ENCODE data around the gene NLRC5.
A peak's percentile ranks its signal among the peaks of the same experiment; 100 is the strongest.
"Not testable (repeated sequence)": the region's sequence is repeated elsewhere in the genome, so short reads cannot be mapped to it uniquely, and the experiment has no call there.

The NLRC5 gene

DNA sequence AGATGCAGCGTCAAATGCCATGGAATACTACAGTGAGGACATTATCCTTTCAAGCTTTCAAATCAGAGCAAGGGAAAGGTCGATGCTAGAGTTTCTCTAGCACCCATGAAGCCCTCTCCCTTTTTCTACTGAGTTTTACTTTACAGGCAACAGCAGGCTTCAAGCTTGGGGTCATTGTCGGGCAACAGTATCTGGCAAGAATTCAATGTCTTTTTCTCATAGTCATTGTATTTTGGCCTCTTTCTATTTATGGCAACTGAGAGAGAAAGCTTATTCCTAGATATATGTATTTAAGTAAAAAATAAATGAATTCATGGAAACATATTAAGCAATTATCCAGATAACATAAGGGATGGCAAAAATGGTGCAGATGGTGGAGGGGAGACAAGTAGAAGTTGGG lies 28.0 kb upstream of the NLRC5 start:
- no peak for DNase-seq

DNA sequence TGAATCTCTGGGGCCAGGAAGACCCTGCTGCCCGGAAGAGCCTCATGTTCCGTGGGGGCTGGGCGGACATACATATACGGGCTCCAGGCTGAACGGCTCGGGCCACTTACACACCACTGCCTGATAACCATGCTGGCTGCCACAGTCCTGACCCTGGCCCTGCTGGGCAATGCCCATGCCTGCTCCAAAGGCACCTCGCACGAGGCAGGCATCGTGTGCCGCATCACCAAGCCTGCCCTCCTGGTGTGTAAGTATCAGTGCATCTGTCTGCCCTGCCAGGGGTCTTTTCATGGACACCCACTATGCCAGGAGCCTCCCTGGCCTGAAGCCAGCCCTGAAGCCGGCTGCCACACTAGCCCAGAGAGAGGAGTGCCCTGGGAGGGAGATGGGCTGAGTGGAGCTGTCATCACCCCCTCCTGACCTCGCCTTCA lies 27.5 kb upstream of the NLRC5 start, which contains the start of gene CETP:
Gene CETP (plus strand): TSS at position 100 of the 431 bp plus-strand sequence. CDS start 30 bp downstream, at position 130.
- no peak for DNase-seq

DNA sequence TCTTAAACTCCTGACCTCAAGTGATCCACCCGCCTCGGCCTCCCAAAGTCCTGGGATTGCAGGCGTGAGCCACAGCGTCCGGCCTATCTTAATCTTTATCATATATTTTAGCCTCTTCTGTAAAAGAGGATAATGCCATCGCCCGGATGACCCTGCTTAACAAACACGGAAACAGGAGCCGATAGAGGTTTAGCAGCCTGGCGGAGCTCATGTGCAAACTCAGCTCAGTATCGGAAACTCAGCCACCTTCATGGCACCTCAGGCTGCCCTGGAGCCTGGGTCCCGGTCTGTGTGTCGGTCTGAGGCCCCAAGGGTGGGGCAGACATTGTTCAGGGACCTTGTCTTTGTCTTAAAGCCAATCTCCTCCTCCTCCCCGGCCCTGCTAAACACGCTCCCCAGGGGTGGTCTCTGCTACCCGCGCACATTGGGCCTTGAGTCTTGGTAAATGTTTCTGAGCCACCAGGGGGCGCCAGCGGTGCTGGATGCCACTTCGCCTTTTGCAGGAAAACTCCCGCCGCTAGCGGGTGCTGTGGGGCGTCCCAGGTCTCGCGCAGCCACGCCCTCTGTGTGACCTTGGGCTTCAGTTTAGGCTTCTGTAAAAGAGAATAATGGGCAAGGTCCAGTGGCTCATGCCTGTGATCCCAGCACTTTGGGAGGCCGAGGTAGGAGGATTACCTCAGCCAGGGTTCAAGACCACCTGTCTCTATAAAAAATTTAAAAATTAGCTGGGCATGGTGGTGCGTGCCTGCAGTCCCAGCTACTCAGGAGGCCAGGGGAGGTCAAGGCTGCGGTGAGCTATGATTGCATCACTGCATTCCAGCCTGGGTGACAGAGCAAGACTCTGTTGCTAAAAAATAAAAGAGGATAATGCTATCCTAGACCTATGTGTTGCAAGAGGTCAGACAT lies 24.9 kb upstream of the NLRC5 start:
- DNase-seq, result no peak

DNA sequence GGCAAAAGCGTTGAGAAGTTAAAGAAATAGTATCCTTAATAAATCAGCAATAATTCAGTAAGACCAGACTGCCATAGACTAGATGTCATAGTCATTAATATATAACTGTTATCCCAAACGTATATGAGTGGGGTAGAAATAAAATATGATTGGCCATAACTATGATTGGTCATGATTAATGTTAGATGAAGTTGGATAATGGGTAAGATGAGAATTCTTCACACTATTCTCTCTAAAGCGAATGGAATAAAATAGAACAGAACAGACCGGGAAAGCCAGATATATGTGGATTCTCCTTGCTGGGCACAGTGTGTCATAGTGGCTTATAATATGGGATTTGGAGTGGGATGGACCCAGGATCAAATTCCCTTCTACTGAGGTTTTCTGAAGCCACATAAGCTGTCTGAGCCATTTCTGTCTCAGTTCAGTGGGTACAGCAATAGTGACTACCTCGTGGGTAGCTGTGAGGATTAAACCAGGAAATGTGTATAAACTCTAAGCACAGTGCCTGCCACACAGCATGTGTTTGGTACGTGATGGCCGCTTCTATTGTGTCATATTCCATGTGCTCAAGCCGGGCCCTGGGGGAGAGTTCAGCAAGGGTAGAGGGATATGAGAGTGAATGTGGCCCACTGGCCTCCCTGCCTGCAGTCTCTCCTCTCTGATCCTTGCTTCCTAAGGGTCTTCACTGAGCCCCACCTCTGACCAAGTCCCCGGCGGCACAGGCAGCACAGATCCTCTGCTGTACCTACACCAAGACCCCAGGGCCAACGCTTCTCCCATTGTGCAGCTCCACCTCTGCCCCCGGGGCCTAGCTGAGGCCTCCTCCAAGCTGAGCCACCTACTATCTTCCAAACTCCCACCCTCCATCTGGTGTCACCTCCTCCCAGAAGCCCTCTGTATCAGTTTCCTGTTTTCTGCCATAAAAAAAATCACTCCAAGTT lies 23.9 kb upstream of the NLRC5 start:
- DNase-seq, result no peak

DNA sequence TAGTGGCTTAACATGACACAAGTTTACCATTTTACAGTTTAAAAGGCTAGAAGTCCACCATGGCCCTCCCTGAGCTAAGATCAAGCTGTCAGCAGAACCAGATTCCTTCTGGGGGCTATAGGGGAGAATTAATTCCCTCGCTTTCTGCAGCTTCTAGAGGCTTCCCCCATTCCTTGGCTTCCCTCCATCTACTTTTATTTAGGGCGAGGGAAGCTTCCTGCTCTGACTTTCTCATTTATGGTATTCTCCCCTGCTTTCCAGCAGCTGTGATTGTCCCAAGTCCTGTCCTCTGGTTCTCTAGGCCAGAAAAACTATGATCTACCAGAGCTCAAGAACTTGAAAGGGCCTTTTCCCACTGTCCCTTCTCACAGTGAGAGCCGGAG lies 23.3 kb upstream of the NLRC5 start:
- DNase-seq, result no peak

DNA sequence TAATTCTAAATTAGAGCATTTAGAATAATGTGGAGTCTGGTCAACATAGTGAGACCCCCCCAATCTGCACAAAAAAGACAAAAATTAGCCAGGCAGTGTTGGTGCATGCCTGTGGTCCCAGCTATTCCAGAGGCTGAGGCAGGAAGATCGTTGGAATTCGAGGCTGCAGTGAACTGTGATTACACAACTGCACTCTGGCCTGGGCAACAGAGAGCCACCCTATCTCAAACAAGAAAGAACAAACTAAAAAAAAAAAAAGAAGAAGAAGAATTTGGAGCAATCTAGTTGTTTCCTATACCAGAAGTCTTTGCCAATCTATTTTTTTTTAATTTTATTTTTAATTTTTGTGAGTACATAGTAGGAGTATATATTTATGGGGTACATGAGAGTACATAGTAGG lies 21.6 kb upstream of the NLRC5 start:
- DNase-seq, result no peak

DNA sequence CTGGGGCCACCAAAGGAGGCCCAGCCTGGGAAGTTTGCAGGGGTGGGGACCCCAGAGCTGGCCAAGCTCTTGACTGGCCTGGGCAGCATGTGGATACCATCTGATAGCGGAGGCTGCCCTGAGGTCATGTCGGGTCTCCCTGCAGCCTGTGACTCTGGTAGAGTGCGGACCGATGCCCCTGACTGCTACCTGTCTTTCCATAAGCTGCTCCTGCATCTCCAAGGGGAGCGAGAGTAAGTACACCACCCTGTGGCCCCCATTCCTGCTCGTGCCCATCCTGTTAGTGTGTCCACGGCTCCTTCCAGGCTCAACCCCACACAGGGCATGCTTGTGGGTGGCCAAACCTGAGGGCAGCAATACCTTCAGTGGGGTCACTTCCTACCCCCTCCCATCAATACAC lies 19.6 kb upstream of the NLRC5 start:
- DNase-seq, result no peak

DNA sequence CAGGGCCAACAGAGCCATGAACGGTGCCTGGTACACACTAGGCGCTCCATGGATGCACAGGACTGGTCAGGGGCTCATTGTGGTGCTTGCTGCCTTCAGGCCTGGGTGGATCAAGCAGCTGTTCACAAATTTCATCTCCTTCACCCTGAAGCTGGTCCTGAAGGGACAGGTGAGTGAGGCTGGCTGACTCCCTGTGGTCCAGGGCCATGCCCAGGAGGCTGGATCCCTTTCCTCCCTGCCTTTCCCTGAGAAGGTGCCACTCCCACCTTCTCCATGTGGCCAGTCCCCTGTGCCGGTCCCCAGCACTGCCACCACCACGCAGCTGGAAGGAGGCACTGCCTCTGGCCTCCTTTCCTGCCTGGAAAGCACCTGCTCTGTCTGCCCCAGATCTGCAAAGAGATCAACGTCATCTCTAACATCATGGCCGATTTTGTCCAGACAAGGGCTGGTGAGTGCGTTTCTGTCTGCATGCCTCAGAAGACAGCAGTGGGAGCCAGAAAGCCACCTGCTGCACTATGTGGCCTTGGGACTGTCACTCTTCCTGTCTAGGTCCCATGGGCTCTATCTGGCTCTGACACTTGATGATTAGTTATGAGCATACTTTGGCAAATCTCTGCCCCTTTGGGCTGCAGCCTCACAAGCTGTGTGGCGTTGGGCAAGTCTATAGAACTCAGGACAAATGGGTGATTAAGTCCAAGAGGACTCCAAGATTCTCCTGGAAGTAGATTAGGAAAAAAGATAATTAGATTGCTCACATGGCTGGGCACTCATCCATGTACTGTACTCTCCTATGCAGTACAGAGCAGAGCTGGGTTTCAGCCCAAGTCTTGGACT lies 18.2 kb upstream of the NLRC5 start:
- no peak for DNase-seq

DNA sequence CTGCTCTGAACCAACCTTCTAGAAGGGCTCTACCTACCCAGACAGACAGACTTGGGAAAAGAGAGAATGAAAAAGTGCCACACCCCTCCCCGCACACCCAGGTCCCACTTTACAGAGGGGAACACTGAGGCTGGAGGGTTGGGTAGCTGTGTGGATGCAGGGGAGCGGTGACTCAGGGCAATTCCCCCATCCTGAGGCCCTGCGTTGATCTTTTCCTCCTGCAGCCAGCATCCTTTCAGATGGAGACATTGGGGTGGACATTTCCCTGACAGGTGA lies 17.7 kb upstream of the NLRC5 start:
- DNase-seq, result no peak

DNA sequence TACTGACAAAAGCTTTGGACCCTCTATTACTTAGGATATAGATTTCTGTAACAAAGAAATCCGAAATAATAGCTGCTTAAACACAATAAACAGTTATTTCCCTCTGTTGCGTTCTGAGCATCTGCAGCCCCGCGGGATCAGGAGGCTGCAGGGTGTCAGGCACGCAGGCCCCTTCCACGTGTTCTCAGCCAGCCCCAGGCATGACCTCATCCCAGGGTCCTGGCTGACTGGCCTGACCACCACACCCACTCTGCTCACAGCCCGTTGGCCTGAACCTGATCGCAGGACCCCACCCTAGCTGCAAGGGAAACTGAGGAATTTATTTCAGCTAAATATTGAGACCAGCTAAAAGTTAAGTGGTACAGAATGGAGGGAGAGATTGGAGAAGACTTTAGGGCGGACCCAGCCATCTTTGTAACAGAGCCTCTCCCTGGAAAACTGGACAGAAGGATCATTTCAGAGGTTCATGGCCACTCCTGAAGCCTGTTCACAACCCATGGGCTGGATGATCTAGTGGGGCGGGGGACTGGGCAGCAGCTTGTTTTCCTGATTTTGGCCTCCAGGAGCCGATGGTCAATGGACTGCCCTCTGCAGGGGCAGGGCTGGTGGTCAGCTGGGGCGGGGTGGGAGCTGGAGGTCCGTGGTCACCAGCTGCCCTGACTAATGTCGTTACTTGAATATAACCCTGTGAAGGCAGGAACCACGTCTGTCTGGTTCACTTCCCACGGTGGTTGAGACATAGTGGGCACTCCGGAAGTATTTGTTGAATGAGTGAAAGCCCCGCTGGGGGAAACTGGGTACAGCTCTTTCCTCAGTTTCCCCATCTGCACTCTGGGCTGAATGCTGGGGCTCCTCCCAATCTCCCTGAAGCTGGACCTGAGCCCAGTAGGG lies 16.7 kb upstream of the NLRC5 start:
- no peak for DNase-seq

DNA sequence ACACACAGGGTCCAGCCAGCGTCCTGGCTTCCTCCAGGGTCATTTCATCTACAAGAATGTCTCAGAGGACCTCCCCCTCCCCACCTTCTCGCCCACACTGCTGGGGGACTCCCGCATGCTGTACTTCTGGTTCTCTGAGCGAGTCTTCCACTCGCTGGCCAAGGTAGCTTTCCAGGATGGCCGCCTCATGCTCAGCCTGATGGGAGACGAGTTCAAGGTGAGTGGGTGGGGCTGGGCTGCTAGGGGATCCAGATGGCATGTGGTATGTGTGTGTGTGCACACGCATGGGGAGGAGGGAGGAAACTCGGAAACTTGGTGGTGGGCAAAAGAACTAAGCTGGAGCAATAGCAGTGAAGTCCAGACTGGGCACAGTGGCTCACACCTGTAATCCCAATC lies 16.1 kb upstream of the NLRC5 start:
- DNase-seq, result no peak

DNA sequence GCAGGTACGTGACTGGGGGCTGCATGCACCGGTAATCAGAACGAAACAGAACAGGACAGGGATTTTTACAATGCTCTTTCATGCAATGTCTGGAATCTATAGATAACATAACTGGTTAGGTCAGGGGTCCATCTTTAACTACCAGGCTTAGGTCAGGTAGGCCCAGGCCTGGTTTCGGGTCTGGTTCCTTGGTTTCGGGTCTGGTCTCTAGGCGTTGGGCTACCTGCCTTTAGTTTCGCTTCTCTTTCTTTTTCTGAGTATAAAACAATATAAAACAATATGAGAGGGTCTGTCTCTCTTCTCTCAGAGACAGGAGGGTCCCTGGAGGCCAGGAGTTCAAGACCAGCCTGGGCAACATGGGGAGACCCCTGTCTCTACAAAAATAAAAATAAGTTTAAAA lies 15.5 kb upstream of the NLRC5 start:
- not testable (repeated sequence) for DNase-seq

DNA sequence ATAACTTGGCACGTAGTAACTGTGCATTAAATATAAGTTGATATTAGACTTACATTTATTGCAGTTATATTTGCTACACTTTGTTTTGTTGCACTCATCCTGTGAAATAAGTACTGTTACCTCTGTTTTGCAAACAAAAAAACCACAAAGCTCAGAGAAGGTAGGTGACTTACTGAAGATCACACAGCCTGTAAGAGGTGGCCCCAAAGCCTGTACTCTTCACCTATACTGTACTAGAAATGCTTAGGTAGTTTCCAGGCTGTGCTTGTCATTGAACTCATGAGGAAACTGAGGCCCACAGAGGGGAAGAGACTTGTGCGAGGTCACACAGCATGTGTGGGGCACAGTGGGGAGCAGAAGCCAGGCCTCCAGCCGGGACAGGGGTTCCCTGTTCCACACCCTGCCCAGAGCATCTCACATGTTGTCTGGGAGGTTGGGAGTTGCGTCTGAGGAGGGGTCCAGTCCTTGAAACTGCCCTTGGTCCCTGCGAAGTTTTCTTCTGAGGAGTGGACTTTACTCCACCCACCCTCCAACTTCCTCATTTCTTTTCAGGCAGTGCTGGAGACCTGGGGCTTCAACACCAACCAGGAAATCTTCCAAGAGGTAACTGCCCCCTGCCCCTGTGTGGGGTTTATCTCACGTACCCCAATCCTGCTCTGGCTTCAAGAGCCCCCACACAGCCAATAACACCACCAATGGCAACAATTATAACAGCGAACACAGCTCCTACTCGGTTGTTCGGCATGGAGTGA lies 14.6 kb upstream of the NLRC5 start:
- DNase-seq, result no peak

DNA sequence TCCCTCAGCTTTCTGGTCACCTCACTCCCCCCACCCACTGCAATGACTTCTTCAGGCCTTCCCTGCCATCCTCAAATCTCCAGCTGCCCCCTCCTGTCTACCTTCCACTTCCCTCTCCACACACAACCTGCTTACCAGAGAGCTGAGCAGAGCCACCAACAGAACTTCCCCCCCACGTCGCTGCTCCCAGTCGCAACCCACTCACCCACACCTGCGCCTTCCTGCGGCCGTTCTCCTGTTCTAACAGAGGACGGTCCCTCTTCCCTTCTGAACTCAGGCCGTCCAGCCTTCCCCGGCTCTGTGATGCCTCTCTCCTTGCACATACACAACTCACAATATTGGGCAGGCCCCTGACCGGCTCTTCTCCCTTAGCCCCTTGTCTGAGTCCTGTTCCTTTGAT lies 13.6 kb upstream of the NLRC5 start:
- no peak for DNase-seq

DNA sequence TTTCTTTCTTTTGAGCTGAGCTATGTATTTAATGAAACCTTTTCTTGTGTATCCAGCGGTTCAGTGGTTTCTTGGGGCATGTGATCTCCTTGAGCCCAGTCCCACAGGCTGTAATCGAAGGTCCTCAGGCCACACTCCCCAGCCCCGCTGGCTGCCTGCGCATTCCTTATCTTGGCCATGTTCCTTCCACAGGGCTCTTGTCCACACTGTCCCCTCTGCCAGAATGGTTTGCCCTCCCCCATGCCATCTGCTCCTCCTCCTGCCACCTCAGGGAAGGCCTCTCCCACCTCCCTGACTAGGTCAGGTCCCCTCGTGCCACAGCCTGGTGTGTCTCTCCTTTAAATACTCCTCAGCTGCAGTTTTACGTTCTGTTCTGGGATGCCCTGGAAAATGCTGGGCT lies 12.1 kb upstream of the NLRC5 start:
- no peak for DNase-seq

DNA sequence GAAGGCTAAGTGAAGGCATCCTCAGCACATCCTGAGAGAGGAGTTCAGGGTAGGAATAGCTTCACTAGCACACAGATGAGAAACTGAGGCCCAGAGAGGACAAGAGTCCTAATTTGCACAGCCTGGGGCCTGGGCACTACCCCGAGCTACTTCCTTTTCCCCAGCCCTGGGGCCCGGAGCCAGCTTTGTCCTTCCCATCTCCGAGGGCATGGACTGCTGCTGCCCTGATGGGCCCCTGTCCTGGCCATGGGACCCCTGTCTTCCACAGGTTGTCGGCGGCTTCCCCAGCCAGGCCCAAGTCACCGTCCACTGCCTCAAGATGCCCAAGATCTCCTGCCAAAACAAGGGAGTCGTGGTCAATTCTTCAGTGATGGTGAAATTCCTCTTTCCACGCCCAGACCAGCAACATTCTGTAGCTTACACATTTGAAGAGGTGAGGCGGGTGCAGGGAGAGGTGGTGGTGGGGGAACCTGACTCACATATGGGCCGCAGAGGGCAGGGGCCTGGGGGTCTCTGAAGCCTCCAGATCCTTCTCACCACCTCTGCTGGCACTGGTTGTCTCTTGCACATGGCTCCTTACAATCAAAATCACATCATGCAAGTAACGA lies 11.4 kb upstream of the NLRC5 start:
- DNase-seq, result no peak

DNA sequence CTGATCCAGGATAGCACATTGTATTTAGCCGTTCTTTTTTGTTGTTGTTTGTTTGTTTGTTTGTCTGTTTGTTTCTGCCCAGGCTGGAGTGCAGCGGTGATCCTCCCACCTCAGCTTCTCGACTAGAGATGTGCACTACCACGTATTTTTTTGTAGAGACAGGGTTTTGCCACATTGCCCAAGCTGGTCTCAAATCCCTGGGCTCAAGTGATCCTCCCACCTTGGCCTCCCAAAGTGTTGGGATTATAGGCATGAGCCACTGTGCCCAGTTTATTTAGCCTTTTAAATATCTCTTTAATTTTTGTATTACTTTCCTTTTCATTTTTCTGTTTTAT lies 9.2 kb upstream of the NLRC5 start:
- DNase-seq, result no peak

DNA sequence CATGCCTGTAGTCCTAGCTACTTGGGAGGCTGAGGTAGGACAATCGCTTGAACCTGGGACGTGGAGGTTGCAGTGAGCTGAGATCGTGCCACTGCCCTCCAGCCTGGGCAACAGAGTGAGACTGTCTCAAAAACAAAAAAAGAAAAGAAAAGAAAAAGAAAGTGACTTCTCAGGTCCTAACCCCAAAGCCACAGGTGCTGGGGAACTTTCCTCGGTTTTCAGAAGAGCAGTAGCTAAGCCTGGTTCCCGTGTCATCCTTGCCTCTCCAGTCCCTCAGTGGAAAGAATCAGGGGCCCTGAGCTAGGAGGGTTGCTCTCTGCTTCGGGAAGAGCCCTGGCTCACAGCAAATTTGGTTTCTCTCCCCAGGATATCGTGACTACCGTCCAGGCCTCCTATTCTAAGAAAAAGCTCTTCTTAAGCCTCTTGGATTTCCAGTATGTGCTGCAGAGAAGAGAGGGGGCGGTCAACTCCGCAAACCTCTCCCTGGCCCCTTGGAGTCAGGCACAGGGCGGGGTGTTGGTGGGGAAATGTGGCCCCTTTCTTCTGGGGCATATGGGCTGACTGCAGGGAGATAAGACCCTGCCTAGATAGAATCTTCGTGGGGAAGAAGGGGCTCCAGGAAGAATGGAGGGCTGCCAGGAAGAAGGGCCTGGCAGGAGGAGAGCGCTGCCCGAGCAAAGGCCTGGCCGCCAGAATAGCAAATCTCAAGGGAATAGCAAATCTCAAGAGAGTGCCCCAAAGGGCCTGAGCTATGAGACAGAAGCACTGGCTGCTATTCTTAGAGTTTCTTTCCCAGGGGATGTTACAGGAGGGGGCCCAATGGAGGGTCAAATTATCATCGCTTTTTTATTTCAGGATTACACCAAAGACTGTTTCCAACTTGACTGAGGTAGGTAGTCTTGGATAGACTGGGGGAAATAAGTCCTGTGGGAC lies 8.3 kb upstream of the NLRC5 start:
- peak; percentile 38 for DNase-seq

DNA sequence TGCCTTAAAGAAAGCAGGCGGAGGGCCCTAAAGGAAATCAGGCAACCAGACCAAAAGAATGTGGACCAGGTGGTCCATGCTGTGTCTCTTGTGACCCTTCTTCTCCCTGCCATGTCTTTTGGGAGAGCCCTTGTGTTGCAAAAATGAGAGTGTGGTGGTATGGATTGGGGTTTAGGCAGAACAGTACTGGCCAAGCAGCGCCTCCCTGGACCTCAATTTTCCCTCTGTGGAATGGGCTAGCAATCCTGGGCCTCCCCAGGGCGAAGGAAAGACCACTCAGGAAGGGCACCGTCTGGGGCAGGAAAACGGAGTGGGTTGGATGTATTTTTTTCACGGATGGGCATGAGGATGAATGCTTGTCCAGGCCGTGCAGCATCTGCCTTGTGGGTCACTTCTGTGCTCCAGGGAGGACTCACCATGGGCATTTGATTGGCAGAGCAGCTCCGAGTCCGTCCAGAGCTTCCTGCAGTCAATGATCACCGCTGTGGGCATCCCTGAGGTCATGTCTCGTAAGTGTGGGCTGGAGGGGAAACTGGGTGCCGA lies 7.6 kb upstream of the NLRC5 start:
- DNase-seq, result no peak

DNA sequence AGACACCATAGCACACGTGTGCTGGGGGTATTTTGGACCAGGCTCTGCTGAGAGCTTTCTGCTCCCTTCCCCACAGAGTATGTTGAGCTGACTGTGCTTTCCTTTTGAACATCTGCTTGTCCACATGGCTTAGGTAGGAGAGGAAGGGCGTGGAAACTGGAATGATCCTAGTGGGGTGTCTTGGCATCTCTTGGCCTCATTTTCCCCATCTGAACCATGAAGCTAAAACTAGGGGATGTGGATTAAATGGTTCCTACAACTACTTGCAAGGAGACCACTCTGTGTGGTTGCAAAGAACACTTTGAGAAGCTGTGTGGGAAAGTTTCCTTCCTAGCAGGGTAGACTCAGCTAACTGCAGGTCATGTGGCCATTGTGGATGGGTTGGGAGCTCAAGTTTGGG lies 6.7 kb upstream of the NLRC5 start:
- no peak for DNase-seq

Measured in NCI-H1436 treated with DMSO at 0.1 percent for 48 hours (cell line).